Mucosa of rectum (tissue), 2 donors: Measurements from ENCODE around the gene FAM117A.

Experiments
- H3K27ac ChIP-seq, 2 donors: one replicate each; pipeline ENCODE4 v1.7.0; 2013; ENCODE audit warnings: inconsistent platforms in 2 of 2, low read depth in 2 of 2, low read length in 2 of 2
- H3K27me3 ChIP-seq, 2 donors: one replicate each; pipeline ENCODE4 v1.7.0; 2013; ENCODE audit warnings: low read length in 2 of 2; ENCODE audit not compliant: control insufficient read depth in 2 of 2, insufficient read depth in 2 of 2
- H3K36me3 ChIP-seq, 2 donors: one replicate each; pipeline ENCODE4 v1.7.0; 2013; ENCODE audit warnings: low read length in 2 of 2; ENCODE audit not compliant: control insufficient read depth in 2 of 2, insufficient read depth in 2 of 2
- H3K4me1 ChIP-seq, 2 donors: one replicate each; pipeline ENCODE4 v1.7.0; 2013; ENCODE audit warnings: low read length in 2 of 2, mild to moderate bottlenecking in 1 of 2; ENCODE audit not compliant: control insufficient read depth in 2 of 2, insufficient read depth in 2 of 2
- H3K4me3 ChIP-seq, 2 donors: one replicate each; pipeline ENCODE4 v1.7.0; 2013; ENCODE audit warnings: low read length in 2 of 2
- H3K9ac ChIP-seq, 2 donors: one replicate each; pipeline ENCODE4 v1.7.0; 2013; ENCODE audit warnings: low read length in 2 of 2, low read depth in 1 of 2, mild to moderate bottlenecking in 1 of 2
- H3K9me3 ChIP-seq, 2 donors: one replicate each; pipeline ENCODE4 v1.7.0; 2013; ENCODE audit warnings: low read length in 2 of 2; ENCODE audit not compliant: control insufficient read depth in 2 of 2
- donor health status: healthy.
- donor health status: Normal muscosa, but diverticular disease.

The FAM117A gene

DNA sequence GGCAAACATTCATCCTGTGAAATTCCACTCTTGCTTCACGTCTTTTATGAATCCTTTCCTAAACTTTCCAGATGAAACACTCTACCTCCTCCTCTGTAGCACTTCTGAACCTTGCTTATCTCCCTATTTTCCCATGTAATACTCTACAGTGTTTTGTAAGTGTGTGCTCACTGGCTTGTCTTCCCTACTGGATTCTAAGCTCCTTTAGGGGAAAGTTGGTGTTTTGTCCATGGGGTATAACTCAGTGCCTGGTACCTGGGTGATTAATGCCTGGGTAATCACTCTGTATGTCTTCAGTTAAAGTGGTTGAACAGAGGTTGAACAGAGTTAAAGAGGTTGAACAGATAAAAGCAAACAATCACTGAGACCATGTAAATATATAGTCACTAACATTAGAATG lies 20.7 kb upstream of the FAM117A start:
- Histone ChIP-seq H3K27ac (no peak overlapping the region), H3K9me3 (no peaks in the 10 kb centered on the region), H3K27me3 (no peaks in the 10 kb centered on the region), H3K9ac (no peak overlapping the region), H3K4me3 (no peak overlapping the region), H3K4me1 (peaks cover 8% of the 10 kb centered on the region in 2 donors), H3K36me3 (no peaks in the 10 kb centered on the region)

DNA sequence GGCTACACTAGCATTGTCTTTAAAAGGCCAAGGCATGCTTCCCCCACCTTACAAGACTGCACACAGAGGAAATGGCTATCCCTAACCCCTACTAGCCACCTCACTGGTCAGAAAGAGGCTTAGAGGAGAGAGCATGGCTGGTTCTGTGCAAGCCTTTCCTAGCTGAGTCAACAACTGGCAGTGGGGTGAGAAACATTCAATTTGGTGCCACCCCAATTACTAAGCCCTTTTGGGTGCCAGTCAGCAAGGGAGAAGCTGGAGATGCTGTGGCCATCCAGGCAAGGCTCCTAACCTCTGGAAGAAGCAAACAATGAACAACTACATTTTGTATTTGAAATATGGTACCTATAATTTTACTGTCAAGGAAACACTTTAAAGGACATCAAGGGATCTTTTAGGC lies 19.9 kb upstream of the FAM117A start:
- H3K36me3 ChIP-seq: no peaks in the 10 kb centered on the region
- no peak overlapping the region for H3K9ac ChIP-seq
- H3K9me3 ChIP-seq: no peaks in the 10 kb centered on the region
- H3K4me3 ChIP-seq: no peak overlapping the region
- no peaks in the 10 kb centered on the region for H3K27me3 ChIP-seq
- peaks cover 3 to 4% of the 10 kb centered on the region in 2 donors for H3K4me1 ChIP-seq
- H3K27ac ChIP-seq: no peak overlapping the region

DNA sequence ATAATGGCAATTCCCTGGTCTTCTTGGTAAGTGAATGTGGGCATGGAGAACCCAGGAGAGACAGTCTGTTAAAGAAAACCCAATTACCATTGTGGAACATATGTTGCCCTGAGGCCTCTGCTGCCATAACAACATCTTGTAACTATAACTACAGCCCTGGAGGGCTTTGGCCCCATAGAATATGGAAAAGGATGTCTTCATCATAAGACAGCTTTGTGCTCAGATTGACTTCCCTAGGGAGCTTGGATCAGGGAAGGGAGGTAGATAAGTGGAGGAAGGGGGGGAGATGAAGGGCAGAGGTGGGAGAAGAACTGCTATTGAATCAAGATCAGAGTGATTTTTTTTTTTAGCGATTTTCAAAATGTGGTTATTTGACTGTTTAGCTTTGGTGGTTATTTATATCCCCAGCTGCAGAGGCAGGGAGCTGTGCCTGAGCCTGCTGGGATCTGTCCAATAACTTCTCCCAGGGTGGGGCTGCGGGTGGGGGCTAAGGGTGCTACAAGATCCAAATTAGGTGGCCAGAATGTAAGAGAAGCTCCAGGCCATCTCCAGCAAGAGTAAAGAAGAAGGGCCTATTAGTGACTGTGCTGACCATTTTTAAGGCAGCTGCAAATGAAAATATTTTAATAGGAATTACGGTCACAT lies 19.3 kb upstream of the FAM117A start:
- H3K4me1 ChIP-seq: peaks cover 3 to 4% of the 10 kb centered on the region in 2 donors
- H3K9ac ChIP-seq: no peak overlapping the region
- no peaks in the 10 kb centered on the region for H3K36me3 ChIP-seq
- no peaks in the 10 kb centered on the region for H3K9me3 ChIP-seq
- no peaks in the 10 kb centered on the region for H3K27me3 ChIP-seq
- no peak overlapping the region for H3K4me3 ChIP-seq
- no peak overlapping the region for H3K27ac ChIP-seq

- Histone ChIP-seq H3K9me3 (no peaks in the 10 kb centered on the region), H3K27ac (no peak overlapping the region), H3K9ac (no peak overlapping the region), H3K4me1 (peaks cover 0 to 2% of the 10 kb centered on the region in 2 donors), H3K36me3 (no peaks in the 10 kb centered on the region), H3K27me3 (no peaks in the 10 kb centered on the region), H3K4me3 (no peak overlapping the region)
Observed at GRCh38 chr17:49779739-49780231, 15.9 kb upstream of the FAM117A start.

GRCh38 chr17:49779156-49779738 lies 15.3 kb upstream of the FAM117A start:
- H3K9ac ChIP-seq: no peak overlapping the region
- H3K36me3 ChIP-seq: no peaks in the 10 kb centered on the region
- H3K27me3 ChIP-seq: no peaks in the 10 kb centered on the region
- H3K4me1 ChIP-seq: peaks cover 0 to 2% of the 10 kb centered on the region in 2 donors
- H3K9me3 ChIP-seq: no peaks in the 10 kb centered on the region
- H3K27ac ChIP-seq: no peak overlapping the region
- H3K4me3 ChIP-seq: no peak overlapping the region

DNA sequence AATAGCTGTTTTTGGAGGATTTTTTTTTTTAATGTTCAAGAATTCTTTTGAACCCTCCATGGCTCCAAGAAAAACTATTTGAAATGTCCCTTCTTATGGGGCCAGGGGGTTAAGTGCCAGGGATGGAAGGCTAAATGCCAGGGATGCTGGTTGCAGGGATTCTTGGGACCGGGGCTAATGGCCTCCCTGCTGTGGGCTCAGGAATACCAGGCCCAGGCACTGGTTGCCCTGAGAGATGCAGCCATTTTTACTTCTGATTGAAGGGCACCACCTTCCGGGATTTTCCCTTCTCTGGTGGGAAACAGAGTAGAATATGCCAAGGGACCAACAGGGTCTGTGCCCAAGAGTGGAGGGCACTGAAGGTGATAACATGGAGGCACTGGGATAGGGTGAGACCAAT lies 13.6 kb upstream of the FAM117A start:
- Histone ChIP-seq H3K9me3 (no peaks in the 10 kb centered on the region), H3K36me3 (no peaks in the 10 kb centered on the region), H3K27ac (no peak overlapping the region), H3K9ac (no peak overlapping the region), H3K4me3 (no peak overlapping the region), H3K4me1 (peaks cover 0 to 2% of the 10 kb centered on the region in 2 donors), H3K27me3 (no peaks in the 10 kb centered on the region)

- Histone ChIP-seq H3K36me3 (no peaks in the 10 kb centered on the region), H3K27ac (peak overlapping the region in 1 of 2 donors; percentile 3), H3K9ac (no peak overlapping the region), H3K9me3 (no peaks in the 10 kb centered on the region), H3K4me1 (peaks cover 0 to 2% of the 10 kb centered on the region in 2 donors), H3K4me3 (no peak overlapping the region), H3K27me3 (no peaks in the 10 kb centered on the region)
Observed at GRCh38 chr17:49776551-49777300, 12.8 kb upstream of the FAM117A start.

DNA sequence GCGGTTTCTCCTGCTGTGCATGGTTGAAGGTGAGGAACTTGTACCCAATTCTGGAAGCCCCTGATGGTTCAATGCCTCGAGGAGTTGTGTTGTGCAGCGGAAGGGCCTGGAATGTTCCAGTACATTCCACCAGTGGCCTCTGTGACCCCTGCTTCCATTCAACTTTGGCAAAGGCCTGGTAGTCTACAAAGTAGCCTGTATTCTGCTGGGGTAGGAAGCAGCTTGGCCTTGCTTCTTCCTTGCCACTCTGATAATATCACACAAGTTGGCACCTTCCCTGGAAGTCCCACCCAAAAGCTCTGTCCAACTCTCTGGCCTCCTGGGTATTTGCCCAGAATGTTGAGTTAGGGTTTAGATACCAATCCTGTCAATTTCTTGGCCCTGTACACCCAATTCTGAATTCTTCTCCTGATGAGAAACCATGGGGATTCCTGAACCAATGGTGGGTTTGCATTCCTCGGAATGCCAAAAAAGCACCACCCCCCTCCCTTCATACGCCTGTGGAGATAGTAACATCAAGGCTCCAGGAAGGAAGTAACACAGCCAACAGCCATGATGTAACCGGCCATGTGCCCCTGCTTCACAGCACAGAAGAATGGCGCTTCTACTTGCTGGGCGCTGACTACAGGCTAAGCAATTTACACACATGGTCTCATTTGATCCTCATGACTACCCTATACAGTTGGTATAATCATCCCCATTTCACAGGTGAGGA lies 11.8 kb upstream of the FAM117A start:
- peaks cover 0 to 2% of the 10 kb centered on the region in 2 donors for H3K4me1 ChIP-seq
- H3K27ac ChIP-seq: peak overlapping the region in 1 of 2 donors; percentile 6
- no peak overlapping the region for H3K4me3 ChIP-seq
- H3K27me3 ChIP-seq: no peaks in the 10 kb centered on the region
- no peak overlapping the region for H3K9ac ChIP-seq
- no peaks in the 10 kb centered on the region for H3K9me3 ChIP-seq
- no peaks in the 10 kb centered on the region for H3K36me3 ChIP-seq

- Histone ChIP-seq H3K27ac (no peak overlapping the region), H3K4me3 (no peak overlapping the region), H3K36me3 (no peaks in the 10 kb centered on the region), H3K9me3 (no peaks in the 10 kb centered on the region), H3K9ac (no peak overlapping the region), H3K27me3 (no peaks in the 10 kb centered on the region), H3K4me1 (peaks cover 5 to 10% of the 10 kb centered on the region in 2 donors)
Observed at GRCh38 chr17:49766918-49767530, 3.1 kb upstream of the FAM117A start.
